NCI-H1092 treated with DMSO at 0.1 percent for 48 hours (cell line): ENCODE measurements around the gene JMJD6.
"Not testable (repeated sequence)": the region's sequence is repeated elsewhere in the genome, so short reads cannot be mapped to it uniquely, and the experiment has no call there.

Experiments
- DNase-seq: peaks from one replicate; lab custom pipeline; 2025; lab: John Stamatoyannopoulos, UW

Gene JMJD6

GRCh38 chr17:76716146-76716838 lies 10.1 kb downstream of the JMJD6 start:
- no peak for DNase-seq

- no peak for DNase-seq
Observed at GRCh38 chr17:76715496-76715830, 10.9 kb downstream of the JMJD6 start.

DNA sequence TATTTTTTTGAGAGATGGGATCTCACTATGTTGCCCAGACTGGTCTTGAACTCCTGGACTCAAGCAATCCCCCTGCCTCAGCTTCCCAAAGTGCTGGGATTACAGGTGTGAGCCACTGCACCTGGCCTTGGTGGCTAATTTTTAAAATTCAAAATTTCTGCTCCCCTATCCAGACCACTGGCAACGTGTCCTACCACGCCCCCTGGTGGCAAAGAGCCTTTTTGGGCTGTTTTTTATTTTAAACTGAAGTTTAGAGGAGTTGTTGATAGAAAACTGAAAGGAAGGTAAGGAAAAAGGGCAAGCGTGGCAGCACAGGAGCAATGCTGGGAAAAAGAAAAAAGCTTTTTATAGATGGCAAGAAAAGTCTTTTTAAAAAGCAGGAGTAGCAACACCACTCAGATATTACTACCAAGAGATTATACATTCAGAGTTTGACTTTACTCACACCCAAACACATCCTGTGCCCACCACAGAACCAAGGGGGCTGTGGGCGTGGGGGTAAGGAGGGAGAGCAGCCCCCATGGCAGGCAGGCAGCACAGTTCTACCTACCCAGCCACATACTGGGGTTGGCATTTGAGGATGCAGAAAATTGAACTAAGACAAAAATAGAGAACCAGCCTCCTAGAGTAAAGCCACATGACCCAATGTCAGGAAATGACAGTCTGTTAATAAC lies 11.4 kb downstream of the JMJD6 start:
- DNase-seq: peak; percentile 16

GRCh38 chr17:76714336-76714735 lies 12.1 kb downstream of the JMJD6 start:
- no peak for DNase-seq

- DNase-seq: no peak
Observed at GRCh38 chr17:76713765-76714164, 12.6 kb downstream of the JMJD6 start.

DNA sequence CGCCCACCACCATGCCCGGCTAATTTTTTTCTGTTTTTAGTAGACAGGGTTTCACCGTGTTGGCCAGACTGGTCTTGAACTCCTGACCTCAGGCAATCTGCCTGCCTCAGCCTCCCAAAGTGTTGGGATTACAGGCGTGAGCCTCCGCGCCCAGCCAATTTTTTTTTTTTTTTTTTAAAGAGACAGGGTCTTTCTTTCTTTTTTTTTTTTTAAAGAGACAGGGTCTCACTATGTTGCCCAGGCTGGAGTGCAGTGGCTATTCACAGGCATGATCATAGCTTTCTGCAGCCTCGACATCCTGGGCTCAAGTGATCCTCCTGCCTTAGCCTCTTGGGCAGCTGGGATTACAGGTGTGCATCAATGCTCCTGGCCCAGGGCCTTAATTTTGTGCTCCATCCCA lies 14.1 kb downstream of the JMJD6 start:
- DNase-seq: not testable (repeated sequence)

DNA sequence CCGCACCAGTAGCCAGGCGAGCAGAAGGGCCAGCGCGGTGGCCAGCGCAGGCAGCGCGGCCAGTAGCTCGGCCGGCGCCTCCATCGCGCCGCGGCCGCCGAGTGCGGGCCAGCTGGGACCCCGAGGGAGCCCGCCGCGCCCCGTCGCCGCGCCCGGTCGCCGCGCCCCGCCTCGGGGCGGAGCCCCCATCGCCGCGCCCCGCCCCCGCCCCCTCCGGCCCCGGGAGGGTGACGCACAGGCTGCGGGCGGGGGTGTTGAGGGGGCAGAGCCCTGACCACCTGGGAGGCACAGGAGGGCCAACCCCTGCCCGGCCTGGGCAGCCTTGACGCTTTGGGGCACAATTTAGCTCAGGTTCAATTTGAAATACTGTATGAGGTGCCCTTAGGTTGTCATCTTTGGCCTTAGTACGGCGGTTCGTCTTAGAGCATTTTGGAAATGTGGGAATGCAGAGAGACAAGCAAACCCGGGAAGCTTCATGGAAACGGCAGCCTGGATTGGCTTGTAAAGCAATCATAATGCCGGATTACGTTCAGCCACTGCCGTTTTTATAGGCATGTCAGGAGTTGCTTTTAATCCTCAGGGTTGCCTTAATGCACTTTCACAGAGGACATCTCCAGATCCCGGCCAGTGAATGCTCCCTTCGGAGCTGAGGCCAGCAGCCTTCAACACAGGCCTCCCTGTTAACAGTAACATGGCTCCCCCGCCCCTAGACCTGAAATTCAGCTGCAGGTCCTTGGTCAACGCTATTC lies 15.4 kb downstream of the JMJD6 start, which contains the start of gene MXRA7:
TSS of gene MXRA7 (minus strand) at position 103 of the 749 bp plus-strand sequence. CDS start at position 84, 19 bp downstream.
- DNase-seq: peak; percentile 37

DNA sequence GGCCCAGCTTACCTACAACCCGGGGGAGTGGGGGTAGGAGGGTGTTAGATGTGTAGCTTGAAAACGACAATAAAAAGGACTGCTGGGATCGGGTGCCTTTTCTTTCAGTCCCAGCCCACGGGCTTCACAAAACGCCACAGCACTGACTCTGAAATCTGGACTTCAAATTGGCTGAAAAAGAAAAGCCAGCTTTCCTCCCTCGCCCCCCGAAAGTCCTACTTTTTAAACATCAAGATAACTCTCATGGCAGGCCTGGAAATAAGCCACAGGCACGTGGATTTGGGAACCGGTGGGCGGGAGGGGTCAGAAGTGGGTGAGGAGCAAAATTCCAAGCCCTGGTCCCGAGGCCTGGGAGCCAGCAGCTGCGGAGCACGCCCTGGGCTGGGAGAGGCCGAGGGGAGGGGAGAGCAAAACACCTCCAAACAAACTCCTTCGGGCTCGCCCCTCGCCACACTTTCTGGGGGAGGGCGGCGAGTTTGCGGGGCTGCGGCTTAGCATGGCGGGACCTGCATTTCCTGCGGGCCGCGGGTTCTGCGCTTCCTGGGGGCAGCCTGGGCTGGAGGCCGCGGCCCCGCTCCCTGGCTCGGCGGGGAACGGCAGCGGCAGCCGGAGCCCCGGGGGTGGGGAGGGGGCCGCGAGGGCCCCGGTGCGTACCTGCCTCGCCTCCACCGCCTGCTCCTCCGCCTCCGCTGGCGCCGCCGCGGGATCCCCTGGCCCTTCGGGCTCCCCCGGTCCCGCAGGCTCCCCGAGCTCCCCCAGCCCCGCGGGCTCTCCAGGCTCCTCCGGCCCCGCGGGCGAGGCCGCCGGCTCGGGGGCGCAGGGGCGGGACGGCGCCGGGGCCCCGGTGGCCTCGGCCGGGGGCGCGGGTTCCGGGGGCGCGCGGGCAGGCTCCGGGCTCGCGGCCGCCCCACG lies 16.2 kb downstream of the JMJD6 start:
- not testable (repeated sequence) for DNase-seq

DNA sequence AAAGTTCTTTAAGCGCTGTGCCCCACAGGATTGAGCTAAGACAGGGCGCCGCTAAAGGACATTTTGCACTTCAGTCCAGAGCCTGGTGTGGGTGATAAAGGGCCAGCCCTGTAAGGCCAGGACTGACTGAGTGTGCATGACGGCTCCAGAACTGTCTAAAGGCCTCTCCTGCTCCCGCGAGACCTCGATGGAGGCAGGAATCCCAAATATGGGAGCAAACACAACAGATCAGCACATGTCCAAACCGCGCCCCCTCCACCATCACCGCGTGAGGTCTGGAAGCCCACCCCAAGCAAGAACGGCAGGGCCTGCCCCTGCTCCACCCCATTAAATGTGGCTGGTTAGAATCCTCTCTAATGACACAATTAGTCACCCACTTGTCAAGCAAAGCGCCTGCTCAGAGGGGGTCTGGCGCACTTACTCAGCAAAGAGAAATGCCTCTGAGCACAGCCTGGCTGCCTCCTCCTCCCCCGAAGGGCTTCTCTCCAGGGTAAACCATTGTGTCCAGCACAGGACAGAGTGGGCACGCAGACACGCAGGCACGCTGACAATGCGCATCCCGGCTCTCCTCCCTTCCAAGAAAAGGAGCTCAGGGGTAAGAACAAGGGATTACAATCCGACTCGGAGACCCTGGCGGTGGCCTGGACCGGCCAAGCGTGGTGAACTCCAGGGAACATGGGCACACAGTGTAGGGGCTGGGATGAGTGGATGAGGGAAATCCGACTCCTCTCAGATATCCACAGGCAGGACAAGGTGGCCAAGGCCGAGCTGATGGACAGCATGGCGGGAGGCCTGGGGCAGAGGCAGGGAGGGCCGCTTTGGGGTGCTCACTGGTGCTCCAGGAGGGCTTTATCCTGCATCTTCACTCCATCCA lies 17.1 kb downstream of the JMJD6 start:
- DNase-seq: no peak

DNA sequence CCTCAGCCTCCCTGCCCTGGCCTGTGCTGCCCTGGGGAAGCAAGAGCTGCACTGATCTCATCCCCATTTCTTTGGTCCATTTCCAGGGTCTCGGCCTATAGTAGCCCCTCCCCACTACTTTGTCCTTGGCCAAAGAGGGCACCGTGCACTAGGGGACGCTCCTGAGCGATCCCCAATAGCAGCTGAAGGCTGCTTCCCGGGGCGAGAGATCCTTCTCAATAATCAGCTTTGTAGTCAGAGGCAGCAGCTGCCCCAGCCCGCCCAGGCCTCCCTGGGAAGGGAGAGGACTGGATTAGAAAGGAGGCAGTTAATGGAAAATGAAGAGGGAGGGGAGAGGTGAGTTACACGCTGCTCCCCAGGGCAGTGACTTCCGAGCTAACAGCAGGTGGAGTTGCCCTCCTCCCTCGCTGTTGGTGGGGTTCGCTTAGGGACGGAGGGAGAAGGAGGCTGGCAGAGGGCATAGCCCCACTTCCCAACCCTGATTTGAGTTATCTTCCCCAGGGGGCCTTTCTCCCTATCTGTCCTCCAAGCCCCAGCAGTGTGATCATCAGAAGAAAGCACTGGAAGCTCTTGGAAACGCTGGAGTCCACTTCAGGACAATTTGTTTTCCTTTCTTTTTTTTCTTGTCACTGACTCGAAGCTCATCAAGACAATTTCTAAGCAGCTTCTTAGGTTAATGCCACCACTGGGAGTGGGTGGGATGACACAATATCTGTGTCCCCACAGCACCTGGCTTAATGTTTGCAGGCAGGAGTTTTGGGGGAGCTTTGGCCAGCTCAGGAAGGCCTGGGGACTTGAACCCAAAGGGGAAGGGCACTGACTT lies 18.2 kb downstream of the JMJD6 start:
- no peak for DNase-seq

- DNase-seq: no peak
Observed at GRCh38 chr17:76706817-76707216, 19.6 kb downstream of the JMJD6 start.

DNA sequence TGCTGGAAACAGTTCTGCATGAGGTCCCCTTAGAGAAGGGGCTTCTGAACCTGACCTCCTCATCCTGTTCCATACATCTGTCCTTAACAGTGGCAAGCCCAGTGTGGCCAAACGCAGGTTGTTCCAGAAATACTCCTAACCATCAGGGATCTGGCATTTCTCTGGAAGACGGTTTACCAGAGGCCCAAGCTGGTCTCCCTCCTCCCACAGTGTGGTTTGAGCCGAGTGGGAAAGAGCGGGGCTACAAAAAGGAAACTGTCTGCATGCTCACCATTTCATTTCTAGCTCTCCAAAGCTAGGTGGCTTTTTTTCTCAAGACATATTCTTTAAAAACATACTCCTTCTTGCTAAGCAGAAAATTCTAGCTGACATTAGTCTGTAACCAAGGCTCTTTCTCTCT lies 21.6 kb downstream of the JMJD6 start:
- DNase-seq: no peak

GRCh38 chr17:76702941-76703637 lies 23.3 kb downstream of the JMJD6 start:
- DNase-seq: no peak

DNA sequence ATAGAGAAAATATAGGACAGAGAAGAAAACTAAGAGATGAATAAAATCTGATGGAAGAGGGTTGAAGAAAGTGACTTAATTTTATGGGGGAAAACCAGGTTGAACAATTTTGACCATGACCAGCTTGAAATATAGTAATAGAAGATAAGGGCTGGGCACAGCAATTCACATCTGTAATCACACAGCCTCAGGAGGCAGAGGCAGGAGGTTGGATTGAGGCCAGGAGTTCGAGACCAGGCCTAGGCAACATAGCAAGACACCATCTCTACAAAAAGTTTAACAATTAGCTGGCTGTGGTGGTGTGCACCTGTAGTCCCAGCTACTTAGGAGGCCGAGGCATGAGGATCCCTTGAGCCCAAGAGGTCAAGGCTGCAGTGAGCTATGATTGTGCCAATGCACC lies 24.3 kb downstream of the JMJD6 start:
- DNase-seq: no peak

DNA sequence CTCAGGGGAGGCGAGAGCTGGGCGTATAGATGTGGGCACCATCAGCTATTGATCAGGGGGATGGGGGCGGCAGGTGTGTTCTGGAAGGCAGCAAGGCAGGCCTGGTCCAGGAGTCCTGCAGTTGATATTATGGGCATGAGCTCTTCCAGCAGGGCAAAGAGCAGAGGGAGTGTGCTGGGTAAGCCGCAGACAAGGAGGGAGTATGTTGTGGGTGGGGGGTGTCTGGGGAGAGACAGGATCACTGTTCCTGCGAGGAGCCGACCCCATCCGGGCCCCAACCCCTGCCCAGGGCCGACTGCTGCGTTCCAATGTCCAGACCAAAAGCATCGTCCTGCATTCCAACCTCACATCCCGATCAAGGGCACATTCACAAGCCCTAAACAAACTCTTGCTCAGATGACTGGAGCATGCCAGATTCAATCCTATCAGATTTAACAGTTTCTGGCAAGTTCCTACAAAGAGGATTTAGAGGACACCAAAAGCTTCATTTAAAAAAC lies 24.9 kb downstream of the JMJD6 start:
- no peak for DNase-seq

DNA sequence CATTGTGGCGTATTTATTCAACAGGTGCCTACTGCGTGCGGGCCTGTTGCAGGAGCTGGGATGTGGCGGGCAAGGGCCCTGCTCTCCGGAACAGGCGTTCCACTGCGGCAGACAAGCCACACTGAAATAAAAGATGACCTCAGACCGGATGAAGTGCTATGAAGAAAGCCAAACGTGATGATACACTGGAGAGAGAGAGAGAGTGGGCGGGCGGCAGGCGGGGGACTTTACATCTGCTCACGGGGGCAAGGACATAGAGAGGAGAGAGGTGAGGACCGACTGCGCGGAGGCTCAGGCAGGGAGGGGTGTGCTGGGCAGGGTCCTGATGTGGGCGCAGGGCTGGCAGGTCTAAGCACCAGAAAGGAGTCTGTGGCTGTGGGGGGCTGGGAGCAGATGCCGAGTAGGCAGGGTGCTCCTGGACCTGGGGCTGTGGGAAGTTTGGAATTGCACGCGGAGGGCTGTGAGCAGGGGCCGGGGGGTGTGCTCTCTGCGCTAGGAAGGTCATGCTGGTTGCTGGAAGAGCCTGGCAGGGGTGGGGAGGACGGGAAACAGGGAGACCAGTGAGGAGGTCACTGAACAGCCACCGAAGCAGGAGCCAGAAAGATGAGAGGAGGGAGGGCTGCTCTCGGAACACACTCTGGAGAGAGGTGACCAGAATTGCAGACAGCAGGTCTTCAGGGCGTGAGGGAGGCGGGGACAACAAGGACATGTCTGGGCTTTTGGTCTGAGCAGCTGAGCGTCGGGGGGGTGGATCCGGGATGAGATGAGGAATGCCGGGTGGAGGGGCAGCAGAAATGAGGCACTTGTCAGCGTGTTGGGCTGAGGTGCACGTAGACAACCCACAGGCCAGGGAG lies 25.6 kb downstream of the JMJD6 start:
- no peak for DNase-seq

GRCh38 chr17:76700270-76700616 lies 26.2 kb downstream of the JMJD6 start:
- DNase-seq: no peak

- not testable (repeated sequence) for DNase-seq
Observed at GRCh38 chr17:76698466-76698977, 27.9 kb downstream of the JMJD6 start.
